HCT116 (cell line): ENCODE data around the gene C1orf94. TPM values are rescaled to one million over a fixed set of nuclear protein-coding genes. Genes with fewer than 3 reads are reported as not detected.

Experiments
- ATAC-seq: fragments of 200-7000 bp; cut with Tn5 transposase; 2 replicates; pipeline ENCODE4 v1.9.1; 2020; ENCODE audit warnings: mild to moderate bottlenecking, moderate library complexity
- BruUV-seq: library from RNA; stranded (reverse); fragments of 400-500 nt; replicated peaks from 2 replicates; lab custom pipeline; 2021; lab: Mats Ljungman, UMichigan
- CTCF ChIA-PET: fragments of 300-600 bp; sonication (Branson Sonifier 250); formaldehyde crosslinking; loops from one replicate; lab custom pipeline; 2021; ENCODE audit warnings: antibody characterized with exemption; lab: Charles Lee
- POLR2A ChIA-PET: fragments of 300-600, 350-600 bp; sonication (Branson Sonifier 250); formaldehyde crosslinking; loops from one replicate; lab custom pipeline; 2021; ENCODE audit warnings: antibody characterized with exemption; lab: Charles Lee
- RAD21 ChIA-PET, 2 experiments: fragments of 300-600 bp; sonication (Branson Sonifier 250); formaldehyde crosslinking; loops; one replicate each; lab custom pipeline; 2023; ENCODE audit warnings: low total read pairs in 2 of 2; ENCODE audit not compliant: uncharacterized antibody in 2 of 2, unreplicated experiment in 2 of 2, low non-redundant PET in 1 of 2; lab: Charles Lee
- DNase-seq: peaks from one replicate; pipeline ENCODE4 v3.0.0-alpha.2; 2010; ENCODE audit warnings: low read depth, low spot score
- H2AFZ ChIP-seq: fragments of 200-600 bp; shearing (Covaris generic), sonication (generic); 2 replicates; pipeline ENCODE4 v1.6.1; 2017; ENCODE audit warnings: low read depth, mixed run types, mixed read lengths, antibody characterized with exemption, low read length; ENCODE audit not compliant: poor library complexity, severe bottlenecking
- H3K27ac ChIP-seq: 2 replicates; pipeline ENCODE4 v1.5.1; 2012; ENCODE audit warnings: low read depth, low read length
- H3K27me3 ChIP-seq: fragments of 200-600 bp; sonication (generic); 2 replicates; pipeline ENCODE4 v1.6.1; 2016; ENCODE audit warnings: mixed run types, low read length, mixed read lengths; ENCODE audit not compliant: insufficient read depth
- H3K36me3 ChIP-seq, 2 experiments: fragments of 200-500 bp in 1 of 2; fragments of 200-600 bp in 1 of 2; sonication (Bioruptor generic) in 1 of 2; sonication (generic) in 1 of 2; 2 replicates each; pipeline versions ENCODE4 v1.5.1 to v1.6.1; 2014 to 2016; ENCODE audit warnings: low read length in 2 of 2, inconsistent platforms in 1 of 2, mixed read lengths in 1 of 2, mixed run types in 1 of 2; ENCODE audit not compliant: insufficient read depth in 2 of 2, control insufficient read depth in 1 of 2
- H3K4me1 ChIP-seq, 2 experiments: fragments of 200-600 bp in 1 of 2; sonication (generic) in 1 of 2; 2 replicates each; pipeline versions ENCODE4 v1.5.1 to v1.6.1; 2012 to 2017; ENCODE audit warnings: low read length in 2 of 2, inconsistent platforms in 1 of 2, mild to moderate bottlenecking in 1 of 2, mixed read lengths in 1 of 2, mixed run types in 1 of 2, moderate library complexity in 1 of 2; ENCODE audit not compliant: insufficient read depth in 2 of 2, control insufficient read depth in 1 of 2
- H3K4me2 ChIP-seq: fragments of 200-600 bp; sonication (generic); 2 replicates; pipeline ENCODE4 v1.6.1; 2017; ENCODE audit warnings: mixed run types, low read length, mixed read lengths
- H3K4me3 ChIP-seq, 2 experiments: fragments of 200-600 bp in 1 of 2; sonication (generic) in 1 of 2; replicated peaks in 1 of 2; 2 replicates each; pipeline ENCODE4 v1.5.1; 2011 to 2016; ENCODE audit warnings: low read length in 2 of 2, control low read depth in 1 of 2, low read depth in 1 of 2, mild to moderate bottlenecking in 1 of 2, mixed read lengths in 1 of 2, mixed run types in 1 of 2
- H3K79me2 ChIP-seq: fragments of 200-600 bp; sonication (generic); 2 replicates; pipeline ENCODE4 v1.6.1; 2017; ENCODE audit warnings: mild to moderate bottlenecking, mixed run types, low read length, moderate library complexity, mixed read lengths; ENCODE audit not compliant: insufficient read depth
- H3K9ac ChIP-seq: fragments of 200-600 bp; sonication (generic); 2 replicates; pipeline ENCODE4 v1.6.1; 2016; ENCODE audit warnings: low read length, mixed read lengths
- H3K9me2 ChIP-seq: fragments of 200-600 bp; sonication (generic), shearing (Covaris generic); 2 replicates; pipeline ENCODE4 v1.6.1; 2017; ENCODE audit warnings: mixed run types, mild to moderate bottlenecking, moderate library complexity; ENCODE audit not compliant: insufficient read depth
- H3K9me3 ChIP-seq, 2 experiments: fragments of 200-500 bp in 1 of 2; fragments of 200-600 bp in 1 of 2; sonication (Bioruptor generic) in 1 of 2; sonication (generic) in 1 of 2; 2 replicates each; pipeline ENCODE4 v1.6.1; 2014 to 2017; ENCODE audit warnings: low read length in 2 of 2, mixed read lengths in 2 of 2, inconsistent platforms in 1 of 2, low read depth in 1 of 2, mild to moderate bottlenecking in 1 of 2, mixed run types in 1 of 2, moderate library complexity in 1 of 2; ENCODE audit not compliant: control insufficient read depth in 1 of 2, insufficient read depth in 1 of 2
- H4K20me1 ChIP-seq: fragments of 200-600 bp; sonication (generic), shearing (Covaris generic); 2 replicates; pipeline ENCODE4 v1.6.1; 2017; ENCODE audit warnings: mixed run types, mild to moderate bottlenecking, moderate library complexity; ENCODE audit not compliant: insufficient read depth
- CBX3 ChIP-seq: IDR thresholded peaks from 2 replicates; pipeline ENCODE4 v1.6.1; 2012; ENCODE audit warnings: low read depth
- CEBPB ChIP-seq: IDR thresholded peaks from 2 replicates; pipeline ENCODE4 v1.6.1; 2012; ENCODE audit warnings: low read depth
- EGR1 ChIP-seq: IDR thresholded peaks from 2 replicates; pipeline ENCODE4 v1.6.1; 2012; ENCODE audit warnings: low read depth
- ELF1 ChIP-seq: IDR thresholded peaks from 2 replicates; pipeline ENCODE4 v1.6.1; 2012; ENCODE audit warnings: low read depth, borderline replicate concordance
- EZH2 ChIP-seq: fragments of 200-600 bp; sonication (generic); IDR thresholded peaks from 2 replicates; pipeline ENCODE4 v1.6.1; 2017; ENCODE audit warnings: antibody characterized with exemption, mixed run types
- FOSL1 ChIP-seq: IDR thresholded peaks from 2 replicates; pipeline ENCODE4 v1.6.1; 2012; ENCODE audit warnings: low read depth
- JUND ChIP-seq: IDR thresholded peaks from 2 replicates; pipeline ENCODE4 v1.6.1; 2012
- MAX ChIP-seq: IDR thresholded peaks from 2 replicates; pipeline ENCODE4 v1.6.1; 2012
- POLR2A ChIP-seq: IDR thresholded peaks from 2 replicates; pipeline ENCODE4 v1.7.0; 2011; ENCODE audit warnings: borderline replicate concordance; ENCODE audit not compliant: insufficient read depth, insufficient read length; ENCODE audit errors: extremely low read depth
- RAD21 ChIP-seq: IDR thresholded peaks from 2 replicates; pipeline ENCODE4 v1.6.1; 2012; ENCODE audit warnings: low read depth, mild to moderate bottlenecking
- SIN3A ChIP-seq: IDR thresholded peaks from 2 replicates; pipeline ENCODE4 v1.6.1; 2012; ENCODE audit warnings: low read depth
- SRF ChIP-seq: IDR thresholded peaks from 2 replicates; pipeline ENCODE4 v1.6.1; 2012; ENCODE audit warnings: low read depth
- YY1 ChIP-seq: IDR thresholded peaks from 2 replicates; pipeline ENCODE4 v1.6.1; 2011; ENCODE audit warnings: low read length, low read depth, moderate library complexity, mild to moderate bottlenecking; ENCODE audit not compliant: insufficient replicate concordance; ENCODE audit errors: extremely low read depth
- ZFX ChIP-seq: fragments of 450-650 bp; IDR thresholded peaks from 2 replicates; pipeline ENCODE4 v1.6.1; 2017
- ZNF274 ChIP-seq: fragments of 200-500 bp; sonication (Bioruptor generic); IDR thresholded peaks from 2 replicates; pipeline ENCODE4 v1.6.1; 2014; ENCODE audit warnings: mild to moderate bottlenecking, low read depth, low read length, inconsistent platforms
- intact Hi-C: fragments of 100-400 bp; cut with micrococcal nuclease; formaldehyde crosslinking; loops from 2 replicates; pipeline ENCODE4 v1.10.0; 2022
- total RNA-seq: library from RNA; stranded (reverse); gene quantifications from one replicate; pipeline ENCODE4 v1.2.1, GENCODE V29; 2021; ENCODE audit not compliant: unreplicated experiment
- TF ChIP-seq, protein P1 (sequence below), 3 experiments: fragments of 200-600 bp in 1 of 3; sonication (generic) in 1 of 3; IDR thresholded peaks in 2 of 3; conservative IDR thresholded peaks in 1 of 3; 2 replicates each; pipeline ENCODE4 v1.5.1; 2012 to 2017; ENCODE audit warnings: low read depth in 2 of 3, low read length in 2 of 3, antibody characterized with exemption in 1 of 3, borderline replicate concordance in 1 of 3, control low read depth in 1 of 3, mild to moderate bottlenecking in 1 of 3, mixed read lengths in 1 of 3, mixed run types in 1 of 3, moderate library complexity in 1 of 3; ENCODE audit not compliant: insufficient read depth in 1 of 3
- TF ChIP-seq, protein P2 (sequence below): IDR thresholded peaks from 2 replicates; pipeline ENCODE4 v1.6.1; 2012

The C1orf94 gene
- total RNA-seq, 1 experiment from 2014 or later: not detected

GRCh38 chr1:34175744-34176143, 963 bp upstream of the C1orf94 start:
- POLR2A ChIA-PET: no interaction called here
- H3K27ac ChIP-seq: no peak overlapping the region
- no peaks in the 10 kb centered on the region for H3K79me2 ChIP-seq
- intact Hi-C loops: no loop called here
- no peaks in the 10 kb centered on the region; the same call in 1 of the 2 replicates for H4K20me1 ChIP-seq
- TF ChIP-seq CBX3: no peak
- TF ChIP-seq, protein P1, sequence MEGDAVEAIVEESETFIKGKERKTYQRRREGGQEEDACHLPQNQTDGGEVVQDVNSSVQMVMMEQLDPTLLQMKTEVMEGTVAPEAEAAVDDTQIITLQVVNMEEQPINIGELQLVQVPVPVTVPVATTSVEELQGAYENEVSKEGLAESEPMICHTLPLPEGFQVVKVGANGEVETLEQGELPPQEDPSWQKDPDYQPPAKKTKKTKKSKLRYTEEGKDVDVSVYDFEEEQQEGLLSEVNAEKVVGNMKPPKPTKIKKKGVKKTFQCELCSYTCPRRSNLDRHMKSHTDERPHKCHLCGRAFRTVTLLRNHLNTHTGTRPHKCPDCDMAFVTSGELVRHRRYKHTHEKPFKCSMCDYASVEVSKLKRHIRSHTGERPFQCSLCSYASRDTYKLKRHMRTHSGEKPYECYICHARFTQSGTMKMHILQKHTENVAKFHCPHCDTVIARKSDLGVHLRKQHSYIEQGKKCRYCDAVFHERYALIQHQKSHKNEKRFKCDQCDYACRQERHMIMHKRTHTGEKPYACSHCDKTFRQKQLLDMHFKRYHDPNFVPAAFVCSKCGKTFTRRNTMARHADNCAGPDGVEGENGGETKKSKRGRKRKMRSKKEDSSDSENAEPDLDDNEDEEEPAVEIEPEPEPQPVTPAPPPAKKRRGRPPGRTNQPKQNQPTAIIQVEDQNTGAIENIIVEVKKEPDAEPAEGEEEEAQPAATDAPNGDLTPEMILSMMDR (IDR thresholded peaks at IDR 0.05 in 2 of 3, conservative IDR thresholded peaks at IDR 0.05 in 1 of 3; ENCODE audit: borderline replicate concordance in 1 of 3, insufficient read depth in 1 of 3, low read depth in 2 of 3, low read length in 2 of 3): no peak
- no peak for TF ChIP-seq ELF1
- TF ChIP-seq YY1: no peak
- TF ChIP-seq JUND: no peak
- TF ChIP-seq SRF: no peak
- TF ChIP-seq SIN3A: no peak
- TF ChIP-seq, protein P2, sequence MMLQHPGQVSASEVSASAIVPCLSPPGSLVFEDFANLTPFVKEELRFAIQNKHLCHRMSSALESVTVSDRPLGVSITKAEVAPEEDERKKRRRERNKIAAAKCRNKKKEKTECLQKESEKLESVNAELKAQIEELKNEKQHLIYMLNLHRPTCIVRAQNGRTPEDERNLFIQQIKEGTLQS: no peak
- TF ChIP-seq RAD21: no peak
- no peak for TF ChIP-seq ZFX
- no peak for TF ChIP-seq ZNF274
- TF ChIP-seq EGR1: no peak
- no peak for TF ChIP-seq FOSL1
- TF ChIP-seq CEBPB: no peak
- TF ChIP-seq EZH2: no peak
- no peak for TF ChIP-seq MAX
- no peak for TF ChIP-seq POLR2A
- no peak overlapping the region for H3K4me2 ChIP-seq
- no peaks in the 10 kb centered on the region for H3K36me3 ChIP-seq
- DNase-seq: no peak
- no peaks in the 10 kb centered on the region for H3K9me3 ChIP-seq
- no peak overlapping the region for H2AFZ ChIP-seq
- RAD21 ChIA-PET: no interaction called here
- ATAC-seq: no peak
- H3K27me3 ChIP-seq: peaks cover 37% of the 10 kb centered on the region
- no peaks in the 10 kb centered on the region for H3K4me1 ChIP-seq
- H3K9ac ChIP-seq: no peak overlapping the region
- BruUV-seq: no TSS peak
- H3K9me2 ChIP-seq: no peaks in the 10 kb centered on the region
- CTCF ChIA-PET: no interaction called here
- no peak overlapping the region for H3K4me3 ChIP-seq
